Parathyroid adenoma (tissue), 2 donors: Measurements from ENCODE around the gene SAC3D1.

Experiments used
- H2AFZ ChIP-seq: fragments of 300-600 bp; sonication (generic); one replicate; pipeline ENCODE4 v1.7.0; 2017; ENCODE audit warnings: antibody characterized with exemption, mild to moderate bottlenecking
- H3K27ac ChIP-seq: fragments of 300-600 bp; sonication (generic); one replicate; pipeline ENCODE4 v1.7.0; 2017
- H3K27me3 ChIP-seq: fragments of 300-600 bp; sonication (generic); one replicate; pipeline ENCODE4 v1.7.0; 2017; ENCODE audit warnings: low read length; ENCODE audit not compliant: control insufficient read depth, insufficient read depth
- H3K36me3 ChIP-seq: fragments of 300-600 bp; sonication (generic); one replicate; pipeline ENCODE4 v1.7.0; 2017; ENCODE audit warnings: low read length; ENCODE audit not compliant: control insufficient read depth, insufficient read depth
- H3K4me1 ChIP-seq: fragments of 300-600 bp; sonication (generic); one replicate; pipeline ENCODE4 v1.7.0; 2017; ENCODE audit warnings: control low read depth
- H3K4me2 ChIP-seq: fragments of 300-600 bp; sonication (generic); one replicate; pipeline ENCODE4 v1.7.0; 2017; ENCODE audit warnings: low read length
- H3K4me3 ChIP-seq: fragments of 300-600 bp; sonication (generic); one replicate; pipeline ENCODE4 v1.7.0; 2017; ENCODE audit warnings: low read depth, low read length
- H3K79me2 ChIP-seq: fragments of 300-600 bp; sonication (generic); one replicate; pipeline ENCODE4 v1.7.0; 2017; ENCODE audit warnings: control low read depth
- H3K9ac ChIP-seq: fragments of 300-600 bp; sonication (generic); one replicate; pipeline ENCODE4 v1.7.0; 2017; ENCODE audit warnings: mild to moderate bottlenecking
- H3K9me3 ChIP-seq: fragments of 300-600 bp; sonication (generic); one replicate; pipeline ENCODE4 v1.7.0; 2017; ENCODE audit warnings: low read length; ENCODE audit not compliant: control insufficient read depth
- CTCF ChIP-seq: fragments of 300-600 bp; sonication (generic); IDR thresholded peaks from one replicate; pipeline ENCODE4 v1.7.0; 2017; ENCODE audit warnings: antibody characterized with exemption, mild to moderate bottlenecking
- donor health status: primary hyperparathyroidism.

Gene SAC3D1

GRCh38 chr11:65055538-65055937, 14.5 kb downstream of the SAC3D1 start:
- Histone ChIP-seq H3K27ac (no peak overlapping the region), H3K79me2 (no peaks in the 10 kb centered on the region), H3K36me3 (no peaks in the 10 kb centered on the region), H3K27me3 (no peaks in the 10 kb centered on the region), H3K9me3 (no peaks in the 10 kb centered on the region), H3K9ac (no peak overlapping the region), H3K4me2 (no peak overlapping the region), H2AFZ (no peak overlapping the region), H3K4me3 (no peak overlapping the region), H3K4me1 (no peaks in the 10 kb centered on the region)
- no peak for TF ChIP-seq CTCF

- Histone ChIP-seq H3K27me3 (no peaks in the 10 kb centered on the region), H3K4me2 (no peak overlapping the region), H3K36me3 (no peaks in the 10 kb centered on the region), H3K4me1 (no peaks in the 10 kb centered on the region), H3K9ac (no peak overlapping the region), H3K9me3 (no peaks in the 10 kb centered on the region), H3K27ac (no peak overlapping the region), H3K4me3 (no peak overlapping the region), H2AFZ (no peak overlapping the region), H3K79me2 (no peaks in the 10 kb centered on the region)
- TF ChIP-seq CTCF = no peak
Measured at GRCh38 chr11:65056999-65057398, 16.0 kb downstream of the SAC3D1 start.

GRCh38 chr11:65057526-65057925, 16.5 kb downstream of the SAC3D1 start:
- Histone ChIP-seq H3K4me2 (no peak overlapping the region), H2AFZ (no peak overlapping the region), H3K36me3 (no peaks in the 10 kb centered on the region), H3K27ac (no peak overlapping the region), H3K9me3 (no peaks in the 10 kb centered on the region), H3K4me1 (no peaks in the 10 kb centered on the region), H3K27me3 (no peaks in the 10 kb centered on the region), H3K4me3 (no peak overlapping the region), H3K9ac (no peak overlapping the region), H3K79me2 (no peaks in the 10 kb centered on the region)
- TF ChIP-seq CTCF = no peak

GRCh38 chr11:65058012-65058411, 17.0 kb downstream of the SAC3D1 start:
- TF ChIP-seq CTCF = no peak
- H3K27me3 ChIP-seq = no peaks in the 10 kb centered on the region
- H3K27ac ChIP-seq = no peak overlapping the region
- no peaks in the 10 kb centered on the region for H3K4me1 ChIP-seq
- no peak overlapping the region for H3K9ac ChIP-seq
- no peaks in the 10 kb centered on the region for H3K9me3 ChIP-seq
- H2AFZ ChIP-seq = no peak overlapping the region
- no peak overlapping the region for H3K4me2 ChIP-seq
- no peaks in the 10 kb centered on the region for H3K36me3 ChIP-seq
- no peaks in the 10 kb centered on the region for H3K79me2 ChIP-seq
- no peak overlapping the region for H3K4me3 ChIP-seq

GRCh38 chr11:65058419-65059054, 17.5 kb downstream of the SAC3D1 start, which contains the start of gene NAALADL1:
Gene NAALADL1 (minus strand): TSS chr11:65058553. CDS start chr11:65058521, 32 bp downstream.
- H3K27me3 ChIP-seq = no peaks in the 10 kb centered on the region
- H3K36me3 ChIP-seq = no peaks in the 10 kb centered on the region
- no peak within 1 kb of the TSS for H3K4me3 ChIP-seq
- H3K79me2 ChIP-seq = no peaks in the 10 kb centered on the region
- no peaks in the 10 kb centered on the region for H3K4me1 ChIP-seq
- no peak within 1 kb of the TSS for H3K27ac ChIP-seq
- no peak for TF ChIP-seq CTCF
- no peak within 1 kb of the TSS for H3K4me2 ChIP-seq
- H3K9ac ChIP-seq = no peak within 1 kb of the TSS
- no peaks in the 10 kb centered on the region for H3K9me3 ChIP-seq
- no peak within 1 kb of the TSS for H2AFZ ChIP-seq
